A673 (cell line): ENCODE results near the gene KIF19. TPM values are rescaled to one million over a fixed set of nuclear protein-coding genes. Genes with fewer than 3 reads are reported as not detected.
A peak's percentile ranks its signal among the peaks of the same experiment; 100 is the strongest.

Experiments
- BruUV-seq: library from RNA; stranded (reverse); fragments of 400-500 nt; replicated peaks from 2 replicates; lab custom pipeline; 2021; lab: Mats Ljungman, UMichigan
- CTCF ChIA-PET: fragments of 300-600 bp; sonication (Branson Sonifier 250); formaldehyde crosslinking; loops from one replicate; lab custom pipeline; 2022; ENCODE audit warnings: antibody characterized with exemption; lab: Charles Lee
- POLR2A ChIA-PET: fragments of 300-600 bp; sonication (Branson Sonifier 250); formaldehyde crosslinking; loops from one replicate; lab custom pipeline; 2022; ENCODE audit warnings: antibody characterized with exemption; ENCODE audit not compliant: low non-redundant PET; lab: Charles Lee
- DNase-seq: peaks from one replicate; pipeline ENCODE4 v3.0.0-alpha.2; 2015; ENCODE audit warnings: low spot score
- H3K27ac ChIP-seq: fragments of 200-600 bp; sonication (generic); 2 replicates; pipeline ENCODE4 v1.5.1; 2016; ENCODE audit warnings: mixed run types, low read depth, mild to moderate bottlenecking, mixed read lengths, antibody characterized with exemption, low read length; ENCODE audit not compliant: poor library complexity, severe bottlenecking
- H3K27me3 ChIP-seq: fragments of 200-600 bp; sonication (generic); replicated peaks from 2 replicates; pipeline ENCODE4 v1.6.1; 2017; ENCODE audit warnings: mixed run types, low read depth, mild to moderate bottlenecking, mixed read lengths, antibody characterized with exemption, low read length; ENCODE audit not compliant: insufficient read depth, poor library complexity
- H3K36me3 ChIP-seq: fragments of 200-600 bp; sonication (generic); 2 replicates; pipeline ENCODE4 v1.6.1; 2016; ENCODE audit warnings: mixed run types, mild to moderate bottlenecking, mixed read lengths, antibody characterized with exemption, low read length; ENCODE audit not compliant: insufficient read depth, poor library complexity, severe bottlenecking
- H3K4me1 ChIP-seq: fragments of 200-600 bp; sonication (generic); 2 replicates; pipeline ENCODE4 v1.6.1; 2017; ENCODE audit warnings: mixed run types, mild to moderate bottlenecking, mixed read lengths, antibody characterized with exemption, low read length; ENCODE audit not compliant: insufficient read depth, poor library complexity, severe bottlenecking
- H3K4me3 ChIP-seq: fragments of 200-600 bp; sonication (generic); 2 replicates; pipeline ENCODE4 v1.5.1; 2016; ENCODE audit warnings: low read depth, mixed run types, mild to moderate bottlenecking, mixed read lengths, low read length; ENCODE audit not compliant: poor library complexity, severe bottlenecking
- H3K9me3 ChIP-seq: fragments of 200-600 bp; sonication (generic); 2 replicates; pipeline ENCODE4 v1.6.1; 2016; ENCODE audit warnings: mixed run types, low read depth, mild to moderate bottlenecking, mixed read lengths, antibody characterized with exemption, low read length; ENCODE audit not compliant: poor library complexity, severe bottlenecking
- CTCF ChIP-seq: fragments of 300-800, 200-600 bp; sonication (generic); conservative IDR thresholded peaks from 2 replicates; pipeline ENCODE4 v1.5.1; 2017; ENCODE audit warnings: low read depth, mild to moderate bottlenecking, antibody characterized with exemption, low read length, moderate library complexity, mixed read lengths
- EZH2 ChIP-seq: fragments of 200-600 bp; sonication (generic); IDR thresholded peaks from 2 replicates; pipeline ENCODE4 v1.6.1; 2017; ENCODE audit warnings: borderline replicate concordance, low read depth, mild to moderate bottlenecking, mixed read lengths, antibody characterized with exemption, low read length; ENCODE audit not compliant: poor library complexity, severe bottlenecking
- intact Hi-C: fragments of 100-400 bp; cut with micrococcal nuclease; formaldehyde crosslinking; loops from one replicate; pipeline ENCODE4 v1.10.0; 2022; ENCODE audit not compliant: unreplicated experiment
- total RNA-seq: library from RNA; stranded (reverse); gene quantifications from 2 replicates; pipeline ENCODE4 v1.2.3, GENCODE V29; 2021

The KIF19 gene
- total RNA-seq, 1 experiment from 2014 or later: not detected

- H3K27ac ChIP-seq: peak overlapping the region; percentile 13
- DNase-seq: peak; percentile 87
- H3K9me3 ChIP-seq: no peaks in the 10 kb centered on the region
- H3K4me1 ChIP-seq: peaks cover 23% of the 10 kb centered on the region
- no peaks in the 10 kb centered on the region for H3K27me3 ChIP-seq
- no TSS peak for BruUV-seq
- TF ChIP-seq EZH2 (no peak), CTCF (peak; percentile 92)
- no peaks in the 10 kb centered on the region for H3K36me3 ChIP-seq
- CTCF ChIA-PET: interaction anchor here (0.5 to 1.6 kb wide), 12 partner anchors 9 to 358 kb away, joined by 3 to 17 read pairs (median 4); no protein-coding TSS in a partner anchor
- intact Hi-C loops: loop anchor here (1.0 kb wide), 2 partner anchors 78 to 114 kb away; no protein-coding TSS in a partner anchor
- POLR2A ChIA-PET: no interaction called here
- H3K4me3 ChIP-seq: peak overlapping the region; percentile 9
These were observed 53.6 kb downstream of the KIF19 start for GRCh38 chr17:74379495-74380085.

- CTCF ChIA-PET: interaction anchor here (0.5 to 1.6 kb wide), 4 partner anchors 22 to 77 kb away, joined by 3 to 17 read pairs (median 6); no protein-coding TSS in a partner anchor
- H3K4me1 ChIP-seq: peaks cover 23% of the 10 kb centered on the region
- H3K27me3 ChIP-seq: no peaks in the 10 kb centered on the region
- TF ChIP-seq EZH2 (no peak), CTCF (no peak)
- BruUV-seq: no TSS peak
- no peaks in the 10 kb centered on the region for H3K36me3 ChIP-seq
- H3K4me3 ChIP-seq: peak overlapping the region; percentile 9
- intact Hi-C loops: no loop called here
- no peaks in the 10 kb centered on the region for H3K9me3 ChIP-seq
- peak overlapping the region; percentile 13 for H3K27ac ChIP-seq
- no peak for DNase-seq
- POLR2A ChIA-PET: no interaction called here
These were observed 54.3 kb downstream of the KIF19 start for GRCh38 chr17:74380086-74380958.

DNA sequence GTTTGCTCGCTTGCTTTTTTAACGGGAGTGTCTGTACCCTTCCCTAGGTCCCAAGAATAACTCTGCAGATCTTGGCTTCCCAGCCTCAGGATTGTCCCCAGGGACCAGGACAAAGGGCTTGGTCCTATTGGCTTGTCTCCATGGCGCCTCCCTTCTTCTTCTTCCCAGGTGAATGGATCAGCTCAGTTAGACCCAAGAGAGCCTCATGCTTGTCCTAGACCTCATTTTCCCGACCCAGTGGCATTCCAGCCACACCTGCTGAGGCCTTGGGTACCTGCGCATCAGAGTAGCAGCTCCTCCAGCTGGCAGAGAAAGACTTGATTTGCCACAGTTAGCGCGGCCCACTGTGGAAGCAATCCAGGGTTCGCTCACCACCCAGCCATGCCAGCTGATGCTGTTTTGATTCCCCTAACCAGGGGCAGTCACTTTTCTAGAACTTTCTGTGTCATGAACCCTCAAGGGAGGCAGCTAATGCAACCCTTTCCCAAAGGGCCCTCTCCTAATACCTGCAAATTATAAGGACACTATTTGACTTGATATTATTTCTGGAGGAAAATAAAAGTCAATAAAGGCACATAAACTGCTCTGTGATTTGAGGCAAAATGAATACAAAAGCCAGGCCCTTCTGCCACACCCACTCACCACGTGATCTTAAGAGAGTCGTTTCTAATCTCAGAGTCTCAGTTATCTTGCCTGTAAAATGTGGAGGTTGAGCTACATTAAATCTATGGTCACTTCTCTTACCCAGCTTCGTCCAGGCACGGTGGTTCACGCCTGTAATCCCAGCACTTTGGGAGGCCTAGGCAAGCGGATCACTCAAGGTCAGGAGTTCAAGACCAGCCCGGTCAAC lies 55.2 kb downstream of the KIF19 start:
- Histone ChIP-seq H3K36me3 (no peaks in the 10 kb centered on the region), H3K4me3 (no peak overlapping the region), H3K27me3 (no peaks in the 10 kb centered on the region), H3K4me1 (peaks cover 23% of the 10 kb centered on the region), H3K9me3 (no peaks in the 10 kb centered on the region), H3K27ac (no peak overlapping the region)
- no peak for DNase-seq
- intact Hi-C loops: no loop called here
- ChIA-PET POLR2A (no interaction called here), CTCF (interaction anchor here (0.6 kb wide), 3 partner anchors 25 to 56 kb away, joined by 3 to 15 read pairs (median 5); no protein-coding TSS in a partner anchor)
- TF ChIP-seq EZH2: no peak
- TF ChIP-seq CTCF: no peak
- BruUV-seq: no TSS peak
